ENCODE results near the gene KAT7. TPM values are rescaled to one million over a fixed set of nuclear protein-coding genes. Genes with fewer than 3 reads are reported as not detected.

Gene KAT7
- total and polyA plus RNA-seq, 2 of the 8 experiments (the other 6 are each of a cell fraction or from before 2014, with no cell fraction given), result 90.9 to 139 TPM

DNA sequence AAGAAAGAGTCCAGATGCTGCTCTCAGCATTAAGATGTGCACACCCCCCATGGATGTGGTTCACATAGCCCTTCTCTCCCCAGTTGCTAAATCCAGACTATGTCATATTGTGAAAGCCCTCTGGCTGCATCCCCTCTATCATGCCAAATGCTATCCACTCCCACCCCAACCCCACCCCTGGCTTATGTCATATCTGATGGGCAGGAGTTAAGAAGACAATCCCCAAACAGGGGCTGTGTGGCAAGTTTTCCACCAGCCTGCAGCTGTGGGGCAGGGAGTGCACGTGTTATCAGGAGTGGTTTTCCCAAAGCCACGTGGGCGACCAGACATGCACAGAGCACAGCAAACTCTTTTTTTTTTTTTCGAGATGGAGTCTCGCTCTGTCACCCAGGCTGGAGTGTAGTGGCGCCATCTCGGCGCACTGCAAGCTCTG, 34.5 kb upstream of the KAT7 start:
- no peak overlapping the region for H3K23ac ChIP-seq (ENCODE audit: insufficient read length)
- H3K79me2 ChIP-seq (ENCODE audit: control insufficient read depth in 1 of 2, insufficient read depth in 2 of 2, low read length in 2 of 2), result peaks cover 6 to 59% of the 10 kb centered on the region in 2 experiments
- no peak for FAIRE-seq
- no peaks in the 10 kb centered on the region for H3K27me3 ChIP-seq (replicated peaks in 1 of 4; ENCODE audit: control insufficient read depth in 3 of 4, extremely low read depth in 1 of 4, insufficient read depth in 3 of 4, low read length in 3 of 4)
- H2BK12ac ChIP-seq (ENCODE audit: low read depth, low read length), result no peak overlapping the region
- H3K4me2 ChIP-seq (ENCODE audit: insufficient read depth in 1 of 2, low read depth in 2 of 2, low read length in 2 of 2), result no peak overlapping the region
- H3K9me3 ChIP-seq (ENCODE audit: insufficient read depth in 2 of 2, low read depth in 1 of 2, low read length in 1 of 2), result no peaks in the 10 kb centered on the region
- H3K56ac ChIP-seq (replicated peaks; ENCODE audit: insufficient read length, low read depth, low read length), result no peak overlapping the region
- ChIA-PET POLR2A (ENCODE audit: partially characterized antibody) (interaction anchor here (6.9 kb wide), 1 partner anchor 9 kb away, joined by 56 read pairs; the partner anchor contains the start of gene FAM117A), CTCF (ENCODE audit: partially characterized antibody) (interaction anchor here (0.6 to 0.8 kb wide), 3 partner anchors 10 to 320 kb away, joined by 3 to 4 read pairs (median 3); no protein-coding TSS in a partner anchor)
- no peak overlapping the region for H2BK20ac ChIP-seq (ENCODE audit: low read length)
- H3K4ac ChIP-seq (replicated peaks; ENCODE audit: insufficient read length, low read depth, low read length), result no peak overlapping the region
- H2BK15ac ChIP-seq (ENCODE audit: low read length), result no peak overlapping the region
- H2BK5ac ChIP-seq (ENCODE audit: low read depth, low read length), result no peak overlapping the region
- H3K23me2 ChIP-seq (ENCODE audit: low read depth, low read length), result no peaks in the 10 kb centered on the region
- DNase-seq (ENCODE audit: low read depth in 1 of 2, low spot score in 2 of 2), result no peak
- H2AFZ ChIP-seq (ENCODE audit: low read length), result no peak overlapping the region
- H2BK120ac ChIP-seq (replicated peaks; ENCODE audit: low read depth, low read length), result no peak overlapping the region
- 95% methylated on average over 8 of the region's 8 CpGs; no CpG with 5 or more reads in 1 of the 2 experiments for WGBS, 2 experiments (ENCODE audit: extremely low coverage in 1 of 2, insufficient coverage in 1 of 2, insufficient read length in 1 of 2, insufficient replicate concordance in 2 of 2, low coverage in 1 of 2, low lambda C conversion rate in 2 of 2, missing lambda C conversion rate in 1 of 2)
- H3K79me1 ChIP-seq (ENCODE audit: low read depth, low read length), result peaks cover 2% of the 10 kb centered on the region
- no peak overlapping the region for H3K4me3 ChIP-seq (ENCODE audit: extremely low read depth in 1 of 4, insufficient read depth in 2 of 4, low read depth in 3 of 4, low read length in 4 of 4)
- H4K5ac ChIP-seq (ENCODE audit: insufficient read length, low read depth, low read length), result no peak overlapping the region
- no peak overlapping the region for H3K27ac ChIP-seq (ENCODE audit: low read depth, low read length)
- H3K9ac ChIP-seq (replicated peaks in 1 of 4; ENCODE audit: extremely low read depth in 1 of 4, low read depth in 3 of 4, low read length in 3 of 4), result no peak overlapping the region
- peaks cover 0 to 4% (median 1%) of the 10 kb centered on the region in 4 experiments; a peak in 1 of 8 replicates for H3K36me3 ChIP-seq (ENCODE audit: control insufficient read depth in 2 of 4, insufficient read depth in 4 of 4, low read length in 3 of 4)
- no peak overlapping the region for H4K8ac ChIP-seq (ENCODE audit: extremely low read depth, insufficient read depth, low read length)
- H3K18ac ChIP-seq (ENCODE audit: extremely low read depth, low read length), result no peak overlapping the region
- H3K14ac ChIP-seq (ENCODE audit: insufficient read length), result no peak overlapping the region
- no peak overlapping the region for H4K91ac ChIP-seq (replicated peaks; ENCODE audit: insufficient read length, low read length)
- H3K4me1 ChIP-seq (replicated peaks in 1 of 4; ENCODE audit: control insufficient read depth in 3 of 4, insufficient read depth in 4 of 4, low read length in 3 of 4), result peaks cover 0 to 2% (median 0%) of the 10 kb centered on the region in 4 experiments; a peak in 3 of 7 replicates
- peaks cover 0 to 11% of the 10 kb centered on the region in 2 experiments for H4K20me1 ChIP-seq (replicated peaks in 1 of 2; ENCODE audit: control insufficient read depth in 1 of 2, insufficient read depth in 2 of 2, low read length in 2 of 2)
- H2AK5ac ChIP-seq (ENCODE audit: low read depth, low read length), result no peak overlapping the region
- TF ChIP-seq BACH1 (IDR thresholded peaks at IDR 0.05; ENCODE audit: low read length), result no peak
- TF ChIP-seq CREB1 (IDR thresholded peaks at IDR 0.05), result no peak
- TF ChIP-seq SP1 (IDR thresholded peaks at IDR 0.05; ENCODE audit: low read depth, low read length), result no peak
- no peak for TF ChIP-seq CBX5 (IDR thresholded peaks at IDR 0.05; ENCODE audit: low read depth, low read length)
- TF ChIP-seq BRCA1 (IDR thresholded peaks at IDR 0.05; ENCODE audit: low read depth, low read length), result no peak
- TF ChIP-seq GTF2F1 (IDR thresholded peaks at IDR 0.05; ENCODE audit: borderline replicate concordance, low read depth, low read length), result no peak
- TF ChIP-seq RAD21 (IDR thresholded peaks at IDR 0.05 in 1 of 2, conservative IDR thresholded peaks at IDR 0.05 in 1 of 2; ENCODE audit: low read depth in 2 of 2, low read length in 2 of 2), result no peak
- TF ChIP-seq CHD2 (IDR thresholded peaks at IDR 0.05; ENCODE audit: low read length), result no peak
- no peak for TF ChIP-seq SP4 (IDR thresholded peaks at IDR 0.05; ENCODE audit: low read length)
- TF ChIP-seq RXRA (IDR thresholded peaks at IDR 0.05; ENCODE audit: insufficient read depth, low read depth, low read length), result no peak
- TF ChIP-seq PHF8 (conservative IDR thresholded peaks at IDR 0.05; ENCODE audit: low read depth, low read length), result no peak
- no peak for TF ChIP-seq SUZ12 (IDR thresholded peaks at IDR 0.05; ENCODE audit: low read length)
- no peak for TF ChIP-seq POU5F1 (IDR thresholded peaks at IDR 0.05; ENCODE audit: low read depth, low read length)
- no peak for TF ChIP-seq TAF7 (optimal IDR thresholded peaks at IDR 0.05; ENCODE audit: borderline replicate concordance, low read depth, low read length)
- TF ChIP-seq JUND (IDR thresholded peaks at IDR 0.05; ENCODE audit: low read length), result no peak

All from H1 (cell line).